Chondrocyte (in vitro differentiated cells): Measurements from ENCODE around the gene CELF3. TPM values are rescaled to one million over a fixed set of nuclear protein-coding genes. Genes with fewer than 3 reads are reported as not detected.
"Not testable (repeated sequence)": the region's sequence is repeated elsewhere in the genome, so short reads cannot be mapped to it uniquely, and the experiment has no call there.

Experiments used
- DNase-seq: peaks from one replicate; pipeline ENCODE4 v3.0.0; 2021; ENCODE audit warnings: mixed read lengths, low spot score
- H3K27ac Mint-ChIP-seq: one replicate; pipeline ENCODE4 v1.8.0; 2021; ENCODE audit warnings: mild to moderate bottlenecking, moderate library complexity, mixed read lengths; ENCODE audit not compliant: unreplicated experiment
- H3K27me3 Mint-ChIP-seq: 2 replicates; pipeline ENCODE4 v1.8.0; 2021; ENCODE audit warnings: low read depth, mixed read lengths
- H3K36me3 Mint-ChIP-seq: 2 replicates; pipeline ENCODE4 v1.8.0; 2021; ENCODE audit warnings: low read depth, mixed read lengths
- H3K4me1 Mint-ChIP-seq: 2 replicates; pipeline ENCODE4 v1.8.0; 2021; ENCODE audit warnings: low read depth, mild to moderate bottlenecking, mixed read lengths
- H3K4me3 Mint-ChIP-seq: one replicate; pipeline ENCODE4 v1.8.0; 2021; ENCODE audit warnings: mild to moderate bottlenecking, moderate library complexity, mixed read lengths; ENCODE audit not compliant: unreplicated experiment
- H3K9me3 Mint-ChIP-seq: 2 replicates; pipeline ENCODE4 v1.8.0; 2021; ENCODE audit warnings: low read depth, mixed read lengths
- CTCF ChIP-seq: fragments of 200-600 bp; sonication (generic); IDR thresholded peaks from 2 replicates; pipeline ENCODE4 v1.5.0; 2021; ENCODE audit warnings: antibody characterized with exemption, mild to moderate bottlenecking, moderate library complexity
- total RNA-seq: library from RNA; stranded (reverse); gene quantifications from 3 replicates; pipeline ENCODE4 v1.2.1, GENCODE V29; 2021

The CELF3 gene
- total RNA-seq, 1 donor from 2014 or later: not detected

GRCh38 chr1:151737026-151737425 lies 20.4 kb upstream of the CELF3 start:
- no peak overlapping the region for H3K4me3 Mint-ChIP-seq
- peaks cover 6% of the 10 kb centered on the region for H3K27me3 Mint-ChIP-seq
- no peak for DNase-seq
- H3K9me3 Mint-ChIP-seq: peaks cover 6% of the 10 kb centered on the region
- H3K27ac Mint-ChIP-seq: no peak overlapping the region
- no peaks in the 10 kb centered on the region for H3K36me3 Mint-ChIP-seq
- TF ChIP-seq CTCF: no peak
- peaks cover 5% of the 10 kb centered on the region for H3K4me1 Mint-ChIP-seq

DNA sequence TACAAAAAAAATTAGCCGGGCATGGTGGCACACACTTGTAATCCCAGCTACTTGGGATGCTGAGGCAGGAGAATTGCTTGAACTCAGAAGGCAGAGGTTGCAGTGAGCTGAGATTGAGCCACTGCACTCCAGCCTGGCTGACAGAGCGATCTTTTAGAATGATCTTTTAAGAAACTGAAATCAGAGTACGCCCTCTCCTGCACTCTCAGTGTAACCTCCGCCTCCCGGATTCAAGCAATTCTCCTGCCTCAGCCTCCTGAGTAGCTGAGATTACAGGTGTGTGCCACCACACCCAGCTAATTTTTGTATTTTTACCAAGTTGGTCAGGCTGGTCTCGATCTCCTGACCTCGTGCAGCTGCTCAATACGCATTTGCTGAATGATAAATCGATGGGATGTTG lies 17.4 kb upstream of the CELF3 start:
- not testable (repeated sequence) for H3K4me3 Mint-ChIP-seq, H3K9me3 Mint-ChIP-seq, H3K36me3 Mint-ChIP-seq, H3K27me3 Mint-ChIP-seq, H3K4me1 Mint-ChIP-seq, DNase-seq, H3K27ac Mint-ChIP-seq

DNA sequence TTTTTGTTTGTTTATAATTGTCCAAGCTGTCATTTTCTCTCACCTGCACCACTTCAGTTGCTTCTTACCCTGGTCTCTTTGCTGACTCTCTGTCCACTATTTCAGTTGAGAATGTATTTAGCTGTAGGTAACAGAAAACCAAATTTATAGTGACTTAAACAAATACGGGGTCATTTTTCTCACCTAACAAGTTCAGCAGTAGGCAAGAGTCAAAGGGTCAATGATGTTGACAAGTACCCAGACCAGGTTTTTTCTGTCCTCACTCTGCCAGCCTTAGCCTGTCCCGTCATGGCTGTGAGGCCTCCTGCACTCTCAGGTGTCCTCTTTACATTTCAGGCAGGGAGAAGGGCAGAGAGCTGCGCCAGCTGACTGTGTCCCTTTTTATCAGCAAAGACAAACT lies 16.5 kb upstream of the CELF3 start:
- no peak for DNase-seq
- H3K36me3 Mint-ChIP-seq: no peaks in the 10 kb centered on the region
- TF ChIP-seq CTCF: no peak
- no peak overlapping the region for H3K27ac Mint-ChIP-seq
- H3K4me3 Mint-ChIP-seq: no peak overlapping the region
- H3K27me3 Mint-ChIP-seq: peaks cover 9% of the 10 kb centered on the region
- H3K9me3 Mint-ChIP-seq: peaks cover 5% of the 10 kb centered on the region
- peaks cover 13% of the 10 kb centered on the region for H3K4me1 Mint-ChIP-seq

- Mint-ChIP-seq H3K9me3 (no peaks in the 10 kb centered on the region), H3K27ac (no peak overlapping the region)
Observed at GRCh38 chr1:151729966-151730291, 13.3 kb upstream of the CELF3 start.

GRCh38 chr1:151729157-151729965 lies 12.8 kb upstream of the CELF3 start:
- no peak overlapping the region for H3K4me3 Mint-ChIP-seq
- peaks cover 12% of the 10 kb centered on the region for H3K27me3 Mint-ChIP-seq
- H3K27ac Mint-ChIP-seq: no peak overlapping the region
- no peak for TF ChIP-seq CTCF
- H3K36me3 Mint-ChIP-seq: peaks cover 3% of the 10 kb centered on the region
- H3K9me3 Mint-ChIP-seq: no peaks in the 10 kb centered on the region
- no peak for DNase-seq
- H3K4me1 Mint-ChIP-seq: peaks cover 10% of the 10 kb centered on the region

More at GRCh38 chr1:151729966-151730291, 13.3 kb upstream of the CELF3 start:
- H3K4me1 Mint-ChIP-seq: peaks cover 11% of the 10 kb centered on the region
- no peak overlapping the region for H3K4me3 Mint-ChIP-seq
- no peak for DNase-seq
- H3K36me3 Mint-ChIP-seq: peaks cover 3% of the 10 kb centered on the region
- H3K27me3 Mint-ChIP-seq: peaks cover 12% of the 10 kb centered on the region
- TF ChIP-seq CTCF: no peak
